HCT116 (cell line): ENCODE measurements around the gene RBM20. TPM values are rescaled to one million over a fixed set of nuclear protein-coding genes. Genes with fewer than 3 reads are reported as not detected.

Experiments
- ATAC-seq: fragments of 200-7000 bp; cut with Tn5 transposase; 2 replicates; pipeline ENCODE4 v1.9.1; 2020; ENCODE audit warnings: mild to moderate bottlenecking, moderate library complexity
- BruUV-seq: library from RNA; stranded (reverse); fragments of 400-500 nt; replicated peaks from 2 replicates; lab custom pipeline; 2021; lab: Mats Ljungman, UMichigan
- CTCF ChIA-PET: fragments of 300-600 bp; sonication (Branson Sonifier 250); formaldehyde crosslinking; loops from one replicate; lab custom pipeline; 2021; ENCODE audit warnings: antibody characterized with exemption; lab: Charles Lee
- POLR2A ChIA-PET: fragments of 300-600, 350-600 bp; sonication (Branson Sonifier 250); formaldehyde crosslinking; loops from one replicate; lab custom pipeline; 2021; ENCODE audit warnings: antibody characterized with exemption; lab: Charles Lee
- RAD21 ChIA-PET, 2 experiments: fragments of 300-600 bp; sonication (Branson Sonifier 250); formaldehyde crosslinking; loops; one replicate each; lab custom pipeline; 2023; ENCODE audit warnings: low total read pairs in 2 of 2; ENCODE audit not compliant: uncharacterized antibody in 2 of 2, unreplicated experiment in 2 of 2, low non-redundant PET in 1 of 2; lab: Charles Lee
- DNase-seq: peaks from one replicate; pipeline ENCODE4 v3.0.0-alpha.2; 2010; ENCODE audit warnings: low read depth, low spot score
- H2AFZ ChIP-seq: fragments of 200-600 bp; shearing (Covaris generic), sonication (generic); 2 replicates; pipeline ENCODE4 v1.6.1; 2017; ENCODE audit warnings: low read depth, mixed run types, mixed read lengths, antibody characterized with exemption, low read length; ENCODE audit not compliant: poor library complexity, severe bottlenecking
- H3K27ac ChIP-seq: 2 replicates; pipeline ENCODE4 v1.5.1; 2012; ENCODE audit warnings: low read depth, low read length
- H3K27me3 ChIP-seq: fragments of 200-600 bp; sonication (generic); 2 replicates; pipeline ENCODE4 v1.6.1; 2016; ENCODE audit warnings: mixed run types, low read length, mixed read lengths; ENCODE audit not compliant: insufficient read depth
- H3K36me3 ChIP-seq, 2 experiments: fragments of 200-500 bp in 1 of 2; fragments of 200-600 bp in 1 of 2; sonication (Bioruptor generic) in 1 of 2; sonication (generic) in 1 of 2; 2 replicates each; pipeline versions ENCODE4 v1.5.1 to v1.6.1; 2014 to 2016; ENCODE audit warnings: low read length in 2 of 2, inconsistent platforms in 1 of 2, mixed read lengths in 1 of 2, mixed run types in 1 of 2; ENCODE audit not compliant: insufficient read depth in 2 of 2, control insufficient read depth in 1 of 2
- H3K4me1 ChIP-seq, 2 experiments: fragments of 200-600 bp in 1 of 2; sonication (generic) in 1 of 2; 2 replicates each; pipeline versions ENCODE4 v1.5.1 to v1.6.1; 2012 to 2017; ENCODE audit warnings: low read length in 2 of 2, inconsistent platforms in 1 of 2, mild to moderate bottlenecking in 1 of 2, mixed read lengths in 1 of 2, mixed run types in 1 of 2, moderate library complexity in 1 of 2; ENCODE audit not compliant: insufficient read depth in 2 of 2, control insufficient read depth in 1 of 2
- H3K4me2 ChIP-seq: fragments of 200-600 bp; sonication (generic); 2 replicates; pipeline ENCODE4 v1.6.1; 2017; ENCODE audit warnings: mixed run types, low read length, mixed read lengths
- H3K4me3 ChIP-seq, 2 experiments: fragments of 200-600 bp in 1 of 2; sonication (generic) in 1 of 2; replicated peaks in 1 of 2; 2 replicates each; pipeline ENCODE4 v1.5.1; 2011 to 2016; ENCODE audit warnings: low read length in 2 of 2, control low read depth in 1 of 2, low read depth in 1 of 2, mild to moderate bottlenecking in 1 of 2, mixed read lengths in 1 of 2, mixed run types in 1 of 2
- H3K79me2 ChIP-seq: fragments of 200-600 bp; sonication (generic); 2 replicates; pipeline ENCODE4 v1.6.1; 2017; ENCODE audit warnings: mild to moderate bottlenecking, mixed run types, low read length, moderate library complexity, mixed read lengths; ENCODE audit not compliant: insufficient read depth
- H3K9ac ChIP-seq: fragments of 200-600 bp; sonication (generic); 2 replicates; pipeline ENCODE4 v1.6.1; 2016; ENCODE audit warnings: low read length, mixed read lengths
- H3K9me2 ChIP-seq: fragments of 200-600 bp; sonication (generic), shearing (Covaris generic); 2 replicates; pipeline ENCODE4 v1.6.1; 2017; ENCODE audit warnings: mixed run types, mild to moderate bottlenecking, moderate library complexity; ENCODE audit not compliant: insufficient read depth
- H3K9me3 ChIP-seq, 2 experiments: fragments of 200-500 bp in 1 of 2; fragments of 200-600 bp in 1 of 2; sonication (Bioruptor generic) in 1 of 2; sonication (generic) in 1 of 2; 2 replicates each; pipeline ENCODE4 v1.6.1; 2014 to 2017; ENCODE audit warnings: low read length in 2 of 2, mixed read lengths in 2 of 2, inconsistent platforms in 1 of 2, low read depth in 1 of 2, mild to moderate bottlenecking in 1 of 2, mixed run types in 1 of 2, moderate library complexity in 1 of 2; ENCODE audit not compliant: control insufficient read depth in 1 of 2, insufficient read depth in 1 of 2
- H4K20me1 ChIP-seq: fragments of 200-600 bp; sonication (generic), shearing (Covaris generic); 2 replicates; pipeline ENCODE4 v1.6.1; 2017; ENCODE audit warnings: mixed run types, mild to moderate bottlenecking, moderate library complexity; ENCODE audit not compliant: insufficient read depth
- CBX3 ChIP-seq: IDR thresholded peaks from 2 replicates; pipeline ENCODE4 v1.6.1; 2012; ENCODE audit warnings: low read depth
- EGR1 ChIP-seq: IDR thresholded peaks from 2 replicates; pipeline ENCODE4 v1.6.1; 2012; ENCODE audit warnings: low read depth
- ZNF274 ChIP-seq: fragments of 200-500 bp; sonication (Bioruptor generic); IDR thresholded peaks from 2 replicates; pipeline ENCODE4 v1.6.1; 2014; ENCODE audit warnings: mild to moderate bottlenecking, low read depth, low read length, inconsistent platforms
- intact Hi-C: fragments of 100-400 bp; cut with micrococcal nuclease; formaldehyde crosslinking; loops from 2 replicates; pipeline ENCODE4 v1.10.0; 2022
- total RNA-seq: library from RNA; stranded (reverse); gene quantifications from one replicate; pipeline ENCODE4 v1.2.1, GENCODE V29; 2021; ENCODE audit not compliant: unreplicated experiment
- TF ChIP-seq, protein P1 (sequence below): IDR thresholded peaks from 2 replicates; pipeline ENCODE4 v1.6.1; 2012

Gene RBM20
- total RNA-seq, 1 experiment from 2014 or later = 2.0 TPM

DNA sequence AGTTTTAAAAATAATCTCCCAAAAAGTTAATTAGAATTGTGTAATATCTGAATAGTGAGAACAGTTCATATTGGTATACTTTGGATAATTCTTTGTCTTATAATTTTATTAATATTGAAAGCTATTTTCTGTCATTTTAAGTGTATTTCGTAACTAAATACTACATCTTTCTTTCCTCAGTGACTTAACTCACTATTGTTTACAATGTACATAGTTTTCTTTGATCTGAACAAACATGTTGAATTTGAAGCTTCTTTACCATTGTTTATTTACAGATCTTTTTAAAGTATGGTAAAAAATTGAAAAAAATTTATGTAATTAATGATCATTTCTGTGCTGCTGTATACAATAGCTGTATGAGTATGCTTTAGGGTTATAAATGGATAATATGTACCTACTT lies 232.7 kb downstream of the RBM20 start:
- ChIA-PET CTCF (interaction anchor here (0.7 to 1.4 kb wide), 3 partner anchors 10 to 122 kb away, joined by 3 to 5 read pairs (median 3); no protein-coding TSS in a partner anchor), POLR2A (no interaction called here), RAD21 (no interaction called here)
- Histone ChIP-seq H3K9me3 (no peaks in the 10 kb centered on the region), H4K20me1 (no peaks in the 10 kb centered on the region), H3K4me2 (no peak overlapping the region), H3K36me3 (peaks cover 0 to 7% of the 10 kb centered on the region in 2 experiments; a peak in 1 of 4 replicates), H3K4me3 (no peak overlapping the region), H3K9ac (no peak overlapping the region), H3K27me3 (no peaks in the 10 kb centered on the region), H3K4me1 (peaks cover 9 to 12% of the 10 kb centered on the region in 2 experiments; a peak in 3 of 4 replicates), H3K79me2 (no peaks in the 10 kb centered on the region), H2AFZ (no peak overlapping the region), H3K27ac (no peak overlapping the region), H3K9me2 (no peaks in the 10 kb centered on the region)
- DNase-seq = no peak
- no peak for TF ChIP-seq EGR1
- intact Hi-C loops = no loop called here
- no peak for ATAC-seq
- no TSS peak for BruUV-seq

- Histone ChIP-seq H3K9me2 (no peaks in the 10 kb centered on the region), H3K27ac (no peak overlapping the region), H4K20me1 (no peaks in the 10 kb centered on the region), H3K4me2 (no peak overlapping the region), H3K27me3 (no peaks in the 10 kb centered on the region), H2AFZ (no peak overlapping the region), H3K4me1 (no peaks in the 10 kb centered on the region), H3K79me2 (no peaks in the 10 kb centered on the region), H3K4me3 (no peak overlapping the region), H3K9me3 (no peaks in the 10 kb centered on the region), H3K36me3 (peaks cover 0 to 8% of the 10 kb centered on the region in 2 experiments; a peak in 1 of 4 replicates), H3K9ac (no peak overlapping the region)
- POLR2A ChIA-PET = interaction anchor here (1.5 kb wide), 1 partner anchor 9 kb away, joined by 5 read pairs; the partner anchor contains the start of gene PDCD4
- ATAC-seq (no peak), DNase-seq (no peak)
- CTCF ChIA-PET = interaction anchor here (1.2 to 1.5 kb wide), 2 partner anchors 9 to 22 kb away, joined by 4 read pairs; partner anchors contain the start of gene PDCD4
- TF ChIP-seq CBX3 (no peak), ZNF274 (no peak)
- TF ChIP-seq, protein P1, sequence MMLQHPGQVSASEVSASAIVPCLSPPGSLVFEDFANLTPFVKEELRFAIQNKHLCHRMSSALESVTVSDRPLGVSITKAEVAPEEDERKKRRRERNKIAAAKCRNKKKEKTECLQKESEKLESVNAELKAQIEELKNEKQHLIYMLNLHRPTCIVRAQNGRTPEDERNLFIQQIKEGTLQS = no peak
- no TSS peak for BruUV-seq
- intact Hi-C loops = no loop called here
- RAD21 ChIA-PET = no interaction called here
These were observed 235.9 kb downstream of the RBM20 start for GRCh38 chr10:110880012-110880411.
